Activated B cell treated with CpG ODN at 0.5 μM for 24 hours (primary cell): ENCODE results near the gene CBX5. TPM values are rescaled to one million over a fixed set of nuclear protein-coding genes. Genes with fewer than 3 reads are reported as not detected.
A peak's percentile ranks its signal among the peaks of the same experiment; 100 is the strongest.
"Not testable (repeated sequence)": the region's sequence is repeated elsewhere in the genome, so short reads cannot be mapped to it uniquely, and the experiment has no call there.

Experiments
- ATAC-seq: fragments of 200-7000 bp; cut with Tn5 transposase; one replicate; pipeline ENCODE4 v1.10.0; 2021; ENCODE audit warnings: low read depth, mild to moderate bottlenecking, moderate library complexity
- CTCF ChIA-PET: fragments of 350-600 bp; sonication (Branson Sonifier 250); formaldehyde crosslinking; loops from one replicate; lab custom pipeline; 2021; ENCODE audit warnings: antibody characterized with exemption; lab: Charles Lee
- POLR2A ChIA-PET: fragments of 350-600 bp; sonication (Branson Sonifier 250); formaldehyde crosslinking; loops from one replicate; lab custom pipeline; 2021; ENCODE audit warnings: antibody characterized with exemption; lab: Charles Lee
- DNase-seq: peaks from one replicate; pipeline ENCODE4 v3.0.0; 2022
- H3K27ac Mint-ChIP-seq: one replicate; pipeline ENCODE4 v1.8.0; 2020; ENCODE audit warnings: mixed read lengths
- H3K27me3 Mint-ChIP-seq: one replicate; pipeline ENCODE4 v1.8.0; 2021; ENCODE audit warnings: mixed read lengths
- H3K36me3 Mint-ChIP-seq: one replicate; pipeline ENCODE4 v1.8.0; 2021; ENCODE audit warnings: low read depth, mixed read lengths
- H3K4me1 Mint-ChIP-seq: one replicate; pipeline ENCODE4 v1.8.0; 2021; ENCODE audit warnings: mixed read lengths
- H3K4me3 Mint-ChIP-seq: one replicate; pipeline ENCODE4 v1.8.0; 2020; ENCODE audit warnings: mild to moderate bottlenecking, mixed read lengths
- H3K9me3 Mint-ChIP-seq: one replicate; pipeline ENCODE4 v1.8.0; 2020; ENCODE audit warnings: mixed read lengths
- CTCF ChIP-seq: fragments of 200-600 bp; IDR thresholded peaks from one replicate; pipeline ENCODE4 v1.8.0; 2022; ENCODE audit warnings: antibody characterized with exemption, mild to moderate bottlenecking
- intact Hi-C: fragments of 100-400 bp; cut with micrococcal nuclease; formaldehyde crosslinking; loops from one replicate; pipeline ENCODE4 v1.15.1; 2024
- total RNA-seq: library from RNA; stranded (reverse); gene quantifications from 2 replicates; pipeline ENCODE4 v1.2.3, GENCODE V29; 2022

The CBX5 gene
- 77.3 TPM in 2 replicates for total RNA-seq

GRCh38 chr12:54279632-54280467, at the start of gene CBX5:
Gene CBX5, minus strand, starts transcription at chr12:54280122. Its CDS starts 22,472 bp downstream, at chr12:54257650.
- ATAC-seq: peak; percentile 70
- ChIA-PET POLR2A (interaction anchor here (0.5 to 3.1 kb wide), 48 partner anchors 8 to 1459 kb away, joined by 3 to 54 read pairs (median 6); partner anchors contain the start of genes COPZ1, EIF4B, HOXC4 and NCKAP1L), CTCF (interaction anchor here (1.4 to 2.1 kb wide), 3 partner anchors 28 to 79 kb away, joined by 6 to 7 read pairs (median 7); partner anchors contain the start of gene COPZ1)
- Mint-ChIP-seq H3K4me3 (no peak within 1 kb of the TSS), H3K36me3 (peaks cover 14% of the 10 kb centered on the region), H3K9me3 (no peaks in the 10 kb centered on the region), H3K4me1 (peaks cover 64% of the 10 kb centered on the region), H3K27me3 (no peaks in the 10 kb centered on the region), H3K27ac (no peak within 1 kb of the TSS)
- intact Hi-C loops: loop anchor here (1.0 to 5.0 kb wide), 9 partner anchors 10 to 654 kb away; partner anchors contain the start of genes ATF7, CALCOCO1, COPZ1 and HOXC4
- peak; percentile 97 for DNase-seq
- TF ChIP-seq CTCF: no peak

- H3K36me3 Mint-ChIP-seq: peaks cover 32% of the 10 kb centered on the region
- POLR2A ChIA-PET: interaction anchor here (0.7 kb wide), 2 partner anchors 16 to 77 kb away, joined by 3 to 5 read pairs; no protein-coding TSS in a partner anchor
- no peaks in the 10 kb centered on the region for H3K27me3 Mint-ChIP-seq
These were observed 48.8 kb upstream of the CBX5 start for GRCh38 chr12:54328595-54329337.

GRCh38 chr12:54325442-54326109, 45.7 kb upstream of the CBX5 start:
- not testable (repeated sequence) for H3K9me3 Mint-ChIP-seq, H3K27me3 Mint-ChIP-seq, ATAC-seq, DNase-seq
- H3K4me1 Mint-ChIP-seq: peaks cover 37% of the 10 kb centered on the region
- intact Hi-C loops: loop anchor here (1.0 to 2.0 kb wide), 4 partner anchors 11 to 45 kb away; partner anchors contain the start of genes CBX5 and HNRNPA1
- H3K27ac Mint-ChIP-seq: peak overlapping the region; percentile 97
- POLR2A ChIA-PET: interaction anchor here (0.6 to 3.4 kb wide), 18 partner anchors 10 to 1656 kb away, joined by 3 to 50 read pairs (median 7); partner anchors contain the start of genes CBX5 and HNRNPA1
- peak overlapping the region; percentile 97 for H3K4me3 Mint-ChIP-seq
- CTCF ChIA-PET: interaction anchor here (0.6 to 2.4 kb wide), 20 partner anchors 9 to 114 kb away, joined by 3 to 24 read pairs (median 4); partner anchors contain the start of genes CBX5 and HNRNPA1
- H3K36me3 Mint-ChIP-seq: peaks cover 21% of the 10 kb centered on the region

More at GRCh38 chr12:54328595-54329337, 48.8 kb upstream of the CBX5 start:
- Mint-ChIP-seq H3K4me3 (no peak overlapping the region), H3K4me1 (peaks cover 49% of the 10 kb centered on the region), H3K9me3 (no peaks in the 10 kb centered on the region), H3K27ac (no peak overlapping the region)
- ATAC-seq: no peak
- CTCF ChIA-PET: interaction anchor here (0.9 kb wide), 1 partner anchor 9 kb away, joined by 3 read pairs; no protein-coding TSS in a partner anchor
- no peak for DNase-seq
- intact Hi-C loops: no loop called here
- TF ChIP-seq CTCF: no peak

GRCh38 chr12:54324617-54325441, 44.9 kb upstream of the CBX5 start, which contains the start of gene COPZ1:
Gene COPZ1, plus strand, starts transcription at chr12:54325131. Its CDS starts 33 bp downstream, at chr12:54325164.
- CTCF ChIA-PET: interaction anchor here (0.6 to 2.4 kb wide), 23 partner anchors 10 to 115 kb away, joined by 3 to 24 read pairs (median 4); partner anchors contain the start of genes CBX5 and HNRNPA1
- Mint-ChIP-seq H3K27ac (peak within 1 kb of the TSS; percentile 97), H3K9me3 (no peaks in the 10 kb centered on the region), H3K4me3 (peak within 1 kb of the TSS; percentile 97), H3K4me1 (peaks cover 31% of the 10 kb centered on the region), H3K27me3 (no peaks in the 10 kb centered on the region), H3K36me3 (peaks cover 17% of the 10 kb centered on the region)
- POLR2A ChIA-PET: interaction anchor here (0.6 to 3.4 kb wide), 21 partner anchors 11 to 1657 kb away, joined by 3 to 50 read pairs (median 6); partner anchors contain the start of genes CBX5 and HNRNPA1
- ATAC-seq (peak; percentile 95), DNase-seq (peak; percentile 77)
- intact Hi-C loops: loop anchor here (1.0 to 2.0 kb wide), 9 partner anchors 11 to 111 kb away; partner anchors contain the start of genes CBX5 and HNRNPA1
- no peak for TF ChIP-seq CTCF
